Measurements from ENCODE around the gene OTULIN. TPM values are rescaled to one million over a fixed set of nuclear protein-coding genes. Genes with fewer than 3 reads are reported as not detected.

The OTULIN gene
- total RNA-seq, 2 donors from 2014 or later: 19.7 to 37.6 TPM

- no peak for TF ChIP-seq CTCF (IDR thresholded peaks at IDR 0.05)
- no peak for TF ChIP-seq POLR2A (IDR thresholded peaks at IDR 0.05)
- peaks cover 5% of the 10 kb centered on the region for H3K4me1 ChIP-seq
- H3K36me3 ChIP-seq (replicated peaks in 1 of 2; ENCODE audit: insufficient read depth in 1 of 2, low read depth in 2 of 2): no peaks in the 10 kb centered on the region
- 81 to 95% methylated on average over 4 of the region's 4 CpGs for WGBS, 2 donors
- H3K27ac ChIP-seq: no peak overlapping the region
- no peak for DNase-seq
- intact Hi-C loops (cut with DNase I): no loop called here
- no peak for ATAC-seq
- H3K27me3 ChIP-seq: no peaks in the 10 kb centered on the region
- H3K9me3 ChIP-seq: no peaks in the 10 kb centered on the region
- no peak overlapping the region for H3K4me3 ChIP-seq
Observed at GRCh38 chr5:14723701-14724132, 59.2 kb downstream of the OTULIN start.

- WGBS, 2 donors: 84 to 85% methylated on average over 10 of the region's 10 CpGs
- no peak for ATAC-seq
- Histone ChIP-seq H3K9me3 (no peaks in the 10 kb centered on the region), H3K4me3 (no peak overlapping the region), H3K36me3 (replicated peaks in 1 of 2; ENCODE audit: insufficient read depth in 1 of 2, low read depth in 2 of 2) (no peaks in the 10 kb centered on the region), H3K4me1 (peaks cover 5% of the 10 kb centered on the region), H3K27me3 (no peaks in the 10 kb centered on the region), H3K27ac (no peak overlapping the region)
- no peak for TF ChIP-seq CTCF (IDR thresholded peaks at IDR 0.05)
- TF ChIP-seq POLR2A (IDR thresholded peaks at IDR 0.05): no peak
- DNase-seq: peak in 1 of 4 donors; percentile 42
- intact Hi-C loops (cut with DNase I): loop anchor here (5.0 kb wide), 1 partner anchor 288 kb away; no protein-coding TSS in a partner anchor
Observed at GRCh38 chr5:14724633-14725032, 60.1 kb downstream of the OTULIN start.

GRCh38 chr5:14726066-14726838, 61.7 kb downstream of the OTULIN start:
- no peak for ATAC-seq
- Histone ChIP-seq H3K27ac (no peak overlapping the region), H3K4me3 (no peak overlapping the region), H3K36me3 (replicated peaks in 1 of 2; ENCODE audit: insufficient read depth in 1 of 2, low read depth in 2 of 2) (no peaks in the 10 kb centered on the region), H3K27me3 (no peaks in the 10 kb centered on the region), H3K9me3 (no peaks in the 10 kb centered on the region), H3K4me1 (peaks cover 5% of the 10 kb centered on the region)
- whole genome bisulfite sequencing, 2 donors: 80 to 81% methylated on average over 14 of the region's 14 CpGs
- no peak for TF ChIP-seq CTCF (IDR thresholded peaks at IDR 0.05)
- no peak for TF ChIP-seq POLR2A (IDR thresholded peaks at IDR 0.05)
- intact Hi-C loops (cut with DNase I): loop anchor here (5.0 kb wide), 1 partner anchor 286 kb away; no protein-coding TSS in a partner anchor
- no peak for DNase-seq

- peak; percentile 75 to 78 (median 76) for DNase-seq
- no peaks in the 10 kb centered on the region for H3K36me3 ChIP-seq (replicated peaks in 1 of 2; ENCODE audit: insufficient read depth in 1 of 2, low read depth in 2 of 2)
- H3K9me3 ChIP-seq: no peaks in the 10 kb centered on the region
- H3K27ac ChIP-seq: no peak overlapping the region
- intact Hi-C loops (cut with DNase I): loop anchor here (5.0 kb wide), 1 partner anchor 285 kb away; no protein-coding TSS in a partner anchor
- WGBS, 2 donors: 2 to 5% methylated on average over 7 of the region's 7 CpGs
- TF ChIP-seq POLR2A (IDR thresholded peaks at IDR 0.05) (no peak), CTCF (IDR thresholded peaks at IDR 0.05) (peak; percentile 86 to 95 (median 93))
- no peaks in the 10 kb centered on the region for H3K27me3 ChIP-seq
- ATAC-seq: peak; percentile 85
- peaks cover 5% of the 10 kb centered on the region for H3K4me1 ChIP-seq
- no peak overlapping the region for H3K4me3 ChIP-seq
Observed at GRCh38 chr5:14727428-14727865, 62.9 kb downstream of the OTULIN start.
